GM20431 (cell line): ENCODE data around the gene REV1.

ENCODE experiments used
- in situ Hi-C: fragments of 300-500 bp; cut with MseI, MboI; formaldehyde crosslinking; loops from one replicate; pipeline ENCODE4 v1.15.0; 2020; ENCODE audit warnings: low sequenced_read_pairs; ENCODE audit not compliant: unreplicated experiment

REV1 gene

GRCh38 chr2:99458529-99458928 is 31.3 kb downstream of the REV1 start:
- in situ Hi-C loops, result no loop called here

GRCh38 chr2:99451686-99452085 is 38.1 kb downstream of the REV1 start:
- in situ Hi-C loops, result no loop called here

- in situ Hi-C loops, result no loop called here
These were observed 38.5 kb downstream of the REV1 start for GRCh38 chr2:99451280-99451679.

- in situ Hi-C loops, result no loop called here
These were observed 39.6 kb downstream of the REV1 start for GRCh38 chr2:99450199-99450598.

- in situ Hi-C loops, result no loop called here
These were observed 41.3 kb downstream of the REV1 start for GRCh38 chr2:99448556-99448955.

GRCh38 chr2:99445065-99445464 is 44.8 kb downstream of the REV1 start:
- in situ Hi-C loops, result no loop called here

- in situ Hi-C loops, result no loop called here
These were observed 45.6 kb downstream of the REV1 start for GRCh38 chr2:99444222-99444621.

- in situ Hi-C loops, result no loop called here
These were observed 47.0 kb downstream of the REV1 start for GRCh38 chr2:99442837-99443236.

GRCh38 chr2:99439971-99440505 is 49.8 kb downstream of the REV1 start:
- in situ Hi-C loops, result no loop called here

- in situ Hi-C loops, result no loop called here
These were observed 52.9 kb downstream of the REV1 start for GRCh38 chr2:99436874-99437273.

GRCh38 chr2:99433340-99433739 is 56.5 kb downstream of the REV1 start:
- in situ Hi-C loops, result no loop called here

GRCh38 chr2:99431587-99432275 is 58.1 kb downstream of the REV1 start:
- in situ Hi-C loops, result no loop called here

GRCh38 chr2:99430614-99431291 is 59.1 kb downstream of the REV1 start:
- in situ Hi-C loops, result no loop called here

GRCh38 chr2:99425022-99425421 is 64.8 kb downstream of the REV1 start:
- in situ Hi-C loops, result no loop called here

- in situ Hi-C loops, result no loop called here
These were observed 65.4 kb downstream of the REV1 start for GRCh38 chr2:99424371-99424770.

GRCh38 chr2:99422599-99422998 is 67.2 kb downstream of the REV1 start:
- in situ Hi-C loops, result no loop called here

- in situ Hi-C loops, result no loop called here
These were observed 68.3 kb downstream of the REV1 start for GRCh38 chr2:99421469-99421868.

- in situ Hi-C loops, result no loop called here
These were observed 69.0 kb downstream of the REV1 start for GRCh38 chr2:99420751-99421299.

- in situ Hi-C loops, result no loop called here
These were observed 69.8 kb downstream of the REV1 start for GRCh38 chr2:99420031-99420430.

- in situ Hi-C loops, result no loop called here
These were observed 72.4 kb downstream of the REV1 start for GRCh38 chr2:99417396-99417795.

- in situ Hi-C loops, result no loop called here
These were observed 75.3 kb downstream of the REV1 start for GRCh38 chr2:99414566-99414965.
